K562 (cell line): ENCODE data around the gene ENTR1. TPM values are rescaled to one million over a fixed set of nuclear protein-coding genes. Genes with fewer than 3 reads are reported as not detected.
A peak's percentile ranks its signal among the peaks of the same experiment; 100 is the strongest.

Source experiments
- ATAC-seq: fragments of 200-7000 bp; cut with Tn5 transposase; 3 replicates; pipeline ENCODE4 v1.9.1; 2020; ENCODE audit warnings: moderate library complexity
- BruUV-seq: library from RNA; stranded (reverse); fragments of 400-500 nt; replicated peaks from 2 replicates; lab custom pipeline; 2021; lab: Mats Ljungman, UMichigan
- CTCF ChIA-PET: fragments of 300-600 bp; formaldehyde crosslinking; extraction: SDS; loops from one replicate; lab custom pipeline; 2021; ENCODE audit warnings: low intra/inter-chr PET ratio; lab: Yijun Ruan, JAX
- POLR2A ChIA-PET: fragments of 300-600, 350-650 bp; sonication (Branson Sonifier 250); formaldehyde crosslinking; extraction: SDS; loops from one replicate; lab custom pipeline; 2021; ENCODE audit warnings: antibody characterized with exemption, inconsistent platforms; lab: Yijun Ruan, JAX
- DNase-seq, 4 experiments: peaks; one replicate each; pipeline versions ENCODE4 v3.0.0 to v3.0.0-alpha.2; 2011 to 2018; ENCODE audit warnings: low spot score in 3 of 4, mixed read lengths in 3 of 4; ENCODE audit errors: extremely low read depth in 1 of 4
- FAIRE-seq: peaks from 2 replicates; lab custom pipeline; 2011; peaks lifted over from hg19 to GRCh38; lab: Jason Lieb, UNC
- H2AFZ ChIP-seq: 2 replicates; pipeline ENCODE4 v1.6.0; 2011; ENCODE audit warnings: low read depth, low read length, control low read depth, inconsistent platforms
- H3K27ac ChIP-seq: fragments of 200-600 bp; 3 replicates; pipeline ENCODE4 v1.8.0; 2011; ENCODE audit warnings: low read depth, mild to moderate bottlenecking, control low read depth, inconsistent platforms, low read length, moderate library complexity, mixed read lengths; ENCODE audit errors: extremely low read depth
- H3K27me3 ChIP-seq, 2 experiments: fragments of 300-600 bp in 1 of 2; 2 replicates in 1 of 2; 3 replicates in 1 of 2; pipeline versions ENCODE4 v1.6.0 to v1.8.0; 2011; ENCODE audit warnings: inconsistent platforms in 2 of 2, low read length in 2 of 2, mild to moderate bottlenecking in 1 of 2, mixed read lengths in 1 of 2, moderate library complexity in 1 of 2; ENCODE audit not compliant: control insufficient read depth in 2 of 2, insufficient read depth in 2 of 2
- H3K36me3 ChIP-seq: fragments of 300-600 bp; 3 replicates; pipeline ENCODE4 v1.8.0; 2011; ENCODE audit warnings: mild to moderate bottlenecking, low read length, inconsistent platforms; ENCODE audit not compliant: control insufficient read depth, insufficient read depth
- H3K4me1 ChIP-seq, 2 experiments: fragments of 200-600 bp in 1 of 2; replicated peaks in 1 of 2; 2 replicates in 1 of 2; 3 replicates in 1 of 2; pipeline versions ENCODE4 v1.5.1 to v1.8.0; 2011; ENCODE audit warnings: inconsistent platforms in 2 of 2, low read length in 2 of 2, mild to moderate bottlenecking in 1 of 2, mixed read lengths in 1 of 2, moderate library complexity in 1 of 2; ENCODE audit not compliant: control insufficient read depth in 2 of 2, insufficient read depth in 2 of 2
- H3K4me2 ChIP-seq: 2 replicates; pipeline ENCODE4 v1.6.1; 2011; ENCODE audit warnings: low read length, control low read depth, inconsistent platforms, mixed read lengths; ENCODE audit not compliant: insufficient read depth
- H3K4me3 ChIP-seq: fragments of 200-600 bp; sonication (generic), shearing (Covaris generic); 2 replicates; pipeline ENCODE4 v1.5.1; 2016; ENCODE audit warnings: control low read depth, inconsistent platforms
- H3K79me2 ChIP-seq: fragments of 200-600 bp; 3 replicates; pipeline ENCODE4 v1.8.0; 2011; ENCODE audit warnings: low read length, inconsistent platforms; ENCODE audit not compliant: control insufficient read depth, insufficient read depth
- H3K9ac ChIP-seq, 2 experiments: 2 replicates each; pipeline versions ENCODE4 v1.6.0 to v1.6.1; 2011; ENCODE audit warnings: low read depth in 2 of 2, low read length in 2 of 2, control low read depth in 1 of 2, inconsistent platforms in 1 of 2, mild to moderate bottlenecking in 1 of 2, mixed read lengths in 1 of 2; ENCODE audit not compliant: insufficient read depth in 1 of 2
- H3K9me1 ChIP-seq: one replicate; pipeline ENCODE4 v1.6.0; 2011; ENCODE audit warnings: inconsistent platforms, mild to moderate bottlenecking, low read length, moderate library complexity; ENCODE audit not compliant: control insufficient read depth, insufficient read depth
- H3K9me3 ChIP-seq: replicated peaks from 2 replicates; pipeline ENCODE4 v1.5.1; 2011; ENCODE audit warnings: low read depth, low read length, inconsistent platforms; ENCODE audit not compliant: control insufficient read depth, insufficient read depth
- H4K20me1 ChIP-seq: replicated peaks from 2 replicates; pipeline ENCODE4 v1.6.1; 2011; ENCODE audit warnings: low read length, inconsistent platforms, mixed read lengths; ENCODE audit not compliant: control insufficient read depth, insufficient read depth
- CBFA2T2 ChIP-seq: fragments of 450-650 bp; conservative IDR thresholded peaks from 2 replicates; pipeline ENCODE4 v1.6.1; 2017; ENCODE audit warnings: mild to moderate bottlenecking
- CBX5 ChIP-seq: IDR thresholded peaks from 2 replicates; pipeline ENCODE4 v1.6.1; 2014; ENCODE audit warnings: low read depth, borderline replicate concordance
- GATAD2A ChIP-seq: fragments of 450-650 bp; IDR thresholded peaks from 2 replicates; pipeline ENCODE4 v1.6.1; 2017
- POLR2G ChIP-seq: fragments of 200-400 bp; formaldehyde crosslinking; IDR thresholded peaks from 2 replicates; pipeline ENCODE4 v1.6.1; 2017; ENCODE audit warnings: low read depth, mild to moderate bottlenecking, antibody characterized with exemption, low read length, moderate library complexity
- TAF7 ChIP-seq: fragments of 450-650 bp; IDR thresholded peaks from 2 replicates; pipeline ENCODE4 v1.6.1; 2016; ENCODE audit warnings: missing genetic modification characterization, missing compliant biosample characterization
- TRIM24 ChIP-seq, 2 experiments: fragments of 450-650 bp; IDR thresholded peaks; 2 replicates each; pipeline ENCODE4 v1.6.1; 2016
- ZNF444 ChIP-seq: fragments of 250-450 bp; sonication (Bioruptor Pico); IDR thresholded peaks from 2 replicates; pipeline ENCODE4 v1.4.0; 2020; ENCODE audit warnings: mild to moderate bottlenecking, moderate library complexity
- WGBS: fragments of 100-300 bp; shearing (Covaris generic); methylation state at CpG from one replicate; pipeline ENCODE4 v1.1.6; 2016; ENCODE audit warnings: low coverage, mixed read lengths; ENCODE audit not compliant: insufficient coverage; ENCODE audit errors: missing lambda C conversion rate; 5-methylcytosine and 5-hydroxymethylcytosine counted together
- in situ Hi-C: fragments of 300-500 bp; cut with MboI; formaldehyde crosslinking; loops from 4 replicates; pipeline ENCODE4 v1.15.0; 2018; ENCODE audit warnings: inconsistent platforms, mixed read lengths
- intact Hi-C: fragments of 100-400 bp; cut with micrococcal nuclease; formaldehyde crosslinking; loops from 2 replicates; pipeline ENCODE4 v1.14.2; 2022
- polyA plus RNA-seq, 8 experiments: library from polyadenylated mRNA; depleted of rRNA in 4 of 8; stranded (reverse) in 5 of 8; unstranded in 3 of 8; fragments of >200 nt; fragmentation: Nextera tagmentation in 2 of 8; fragmentation: Illumina TruSeq in 1 of 8; extraction: Ambion mirVana in 2 of 8; extraction: Trizol in 1 of 8; gene quantifications; 2 replicates each; pipeline versions ENCODE4 v1.2.1 to v1.2.3, GENCODE V29; 2011 to 2014; ENCODE audit warnings: inconsistent platforms in 1 of 8, missing spikeins in 1 of 8
- total RNA-seq, 7 experiments: library from RNA; depleted of rRNA in 6 of 7; stranded (reverse); fragments of >200 nt in 6 of 7; fragmentation: Illumina TruSeq in 2 of 7; extraction: Trizol in 2 of 7; gene quantifications; 2 replicates each; pipeline versions ENCODE4 v1.2.1 to v1.2.3, GENCODE V29; 2011 to 2021; ENCODE audit warnings: low replicate concordance in 1 of 7
- TF ChIP-seq, protein P1 (sequence below): fragments of 450-650 bp; IDR thresholded peaks from 2 replicates; pipeline ENCODE4 v1.6.1; 2016; ENCODE audit warnings: antibody characterized with exemption
- TF ChIP-seq, protein P2 (sequence below): fragments of 150-350 bp; conservative IDR thresholded peaks from 2 replicates; pipeline ENCODE4 v1.6.1; 2014; ENCODE audit warnings: low read length

The ENTR1 gene
- total and polyA plus RNA-seq, 9 of the 15 experiments (the other 6 are each of a cell fraction or from before 2014, with no cell fraction given): 6.7 to 106 (median 72.6) TPM

DNA sequence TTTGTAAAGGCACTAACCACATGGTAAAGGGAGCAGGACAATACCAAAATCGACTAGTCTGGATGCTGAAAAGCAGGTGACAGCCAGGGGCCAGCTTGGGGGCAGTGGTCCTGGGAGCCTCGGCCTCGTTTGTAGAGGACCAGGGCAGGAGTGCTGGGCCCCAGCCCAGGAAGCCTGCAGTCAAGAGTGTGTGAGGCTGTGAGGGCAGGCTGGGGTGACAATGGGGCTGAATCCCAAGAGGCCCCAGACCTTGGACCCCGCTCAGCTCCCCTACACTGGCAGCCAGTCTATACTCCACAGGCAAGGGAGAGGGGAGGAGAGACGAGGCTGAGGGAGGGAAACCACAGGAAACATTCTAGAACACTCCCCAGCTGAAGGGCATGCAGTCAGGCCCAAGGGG is 31.9 kb upstream of the ENTR1 start:
- TF ChIP-seq ZNF444 (no peak), GATAD2A (no peak), TAF7 (tag) (no peak), TRIM24 (IDR thresholded peaks at IDR 0.05) (no peak), POLR2G (peak; percentile 27; the same call in 1 of the 2 replicates), CBFA2T2 (no peak), CBX5 (no peak)
- TF ChIP-seq, protein P1, sequence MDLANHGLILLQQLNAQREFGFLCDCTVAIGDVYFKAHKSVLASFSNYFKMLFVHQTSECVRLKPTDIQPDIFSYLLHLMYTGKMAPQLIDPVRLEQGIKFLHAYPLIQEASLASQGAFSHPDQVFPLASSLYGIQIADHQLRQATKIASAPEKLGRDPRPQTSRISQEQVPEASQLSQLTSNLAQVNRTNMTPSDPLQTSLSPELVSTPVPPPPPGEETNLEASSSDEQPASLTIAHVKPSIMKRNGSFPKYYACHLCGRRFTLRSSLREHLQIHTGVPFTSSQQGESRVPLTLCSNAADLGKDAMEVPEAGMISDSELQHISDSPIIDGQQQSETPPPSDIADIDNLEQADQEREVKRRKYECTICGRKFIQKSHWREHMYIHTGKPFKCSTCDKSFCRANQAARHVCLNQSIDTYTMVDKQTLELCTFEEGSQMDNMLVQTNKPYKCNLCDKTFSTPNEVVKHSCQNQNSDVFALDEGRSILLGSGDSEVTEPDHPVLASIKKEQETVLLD: no peak
- TF ChIP-seq, protein P2, sequence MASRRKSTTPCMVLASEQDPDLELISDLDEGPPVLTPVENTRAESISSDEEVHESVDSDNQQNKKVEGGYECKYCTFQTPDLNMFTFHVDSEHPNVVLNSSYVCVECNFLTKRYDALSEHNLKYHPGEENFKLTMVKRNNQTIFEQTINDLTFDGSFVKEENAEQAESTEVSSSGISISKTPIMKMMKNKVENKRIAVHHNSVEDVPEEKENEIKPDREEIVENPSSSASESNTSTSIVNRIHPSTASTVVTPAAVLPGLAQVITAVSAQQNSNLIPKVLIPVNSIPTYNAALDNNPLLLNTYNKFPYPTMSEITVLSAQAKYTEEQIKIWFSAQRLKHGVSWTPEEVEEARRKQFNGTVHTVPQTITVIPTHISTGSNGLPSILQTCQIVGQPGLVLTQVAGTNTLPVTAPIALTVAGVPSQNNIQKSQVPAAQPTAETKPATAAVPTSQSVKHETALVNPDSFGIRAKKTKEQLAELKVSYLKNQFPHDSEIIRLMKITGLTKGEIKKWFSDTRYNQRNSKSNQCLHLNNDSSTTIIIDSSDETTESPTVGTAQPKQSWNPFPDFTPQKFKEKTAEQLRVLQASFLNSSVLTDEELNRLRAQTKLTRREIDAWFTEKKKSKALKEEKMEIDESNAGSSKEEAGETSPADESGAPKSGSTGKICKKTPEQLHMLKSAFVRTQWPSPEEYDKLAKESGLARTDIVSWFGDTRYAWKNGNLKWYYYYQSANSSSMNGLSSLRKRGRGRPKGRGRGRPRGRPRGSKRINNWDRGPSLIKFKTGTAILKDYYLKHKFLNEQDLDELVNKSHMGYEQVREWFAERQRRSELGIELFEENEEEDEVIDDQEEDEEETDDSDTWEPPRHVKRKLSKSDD: no peak
- ChIA-PET CTCF (no interaction called here), POLR2A (interaction anchor here (0.5 to 1.9 kb wide), 6 partner anchors 9 to 33 kb away, joined by 3 to 8 read pairs (median 4); no protein-coding TSS in a partner anchor)
- in situ Hi-C loops (no loop called here), intact Hi-C loops (no loop called here)
- H3K27ac ChIP-seq: no peak overlapping the region
- no TSS peak for BruUV-seq
- no peak for ATAC-seq
- DNase-seq: no peak
- no peak overlapping the region for H3K4me3 ChIP-seq
- peaks cover 23% of the 10 kb centered on the region for H3K79me2 ChIP-seq
- peaks cover 14% of the 10 kb centered on the region for H3K9me1 ChIP-seq
- WGBS: 94% methylated on average over 2 of the region's 5 CpGs
- no peak for FAIRE-seq
- H3K36me3 ChIP-seq: peaks cover 73% of the 10 kb centered on the region
- H3K4me2 ChIP-seq: no peak overlapping the region
- H3K27me3 ChIP-seq: no peaks in the 10 kb centered on the region
- H3K9me3 ChIP-seq: no peaks in the 10 kb centered on the region
- no peak overlapping the region for H2AFZ ChIP-seq
- peaks cover 27% of the 10 kb centered on the region for H4K20me1 ChIP-seq
- H3K9ac ChIP-seq: peak overlapping the region in 1 of 2 experiments; percentile 35; a peak in 1 of 4 replicates
- peaks cover 15 to 37% of the 10 kb centered on the region in 2 experiments for H3K4me1 ChIP-seq
